GM23248 (cell line): ENCODE measurements around the gene PTPN14. TPM values are rescaled to one million over a fixed set of nuclear protein-coding genes. Genes with fewer than 3 reads are reported as not detected.

Source experiments
- DNase-seq: peaks from one replicate; pipeline ENCODE4 v3.0.0-alpha.2; 2015
- H2AFZ ChIP-seq: fragments of 200-600 bp; sonication (generic); 2 replicates; pipeline ENCODE4 v1.6.1; 2016; ENCODE audit warnings: antibody characterized with exemption
- H3F3A ChIP-seq: fragments of 200-600 bp; sonication (generic); 2 replicates; pipeline ENCODE4 v1.6.1; 2016; ENCODE audit warnings: mild to moderate bottlenecking, antibody characterized with exemption, mixed run types; ENCODE audit not compliant: insufficient read depth
- H3K27ac ChIP-seq: fragments of 200-600 bp; sonication (generic); 2 replicates; pipeline ENCODE4 v1.5.1; 2016; ENCODE audit warnings: mild to moderate bottlenecking
- H3K27me3 ChIP-seq: fragments of 200-600 bp; sonication (generic); replicated peaks from 2 replicates; pipeline ENCODE4 v1.6.1; 2016; ENCODE audit warnings: mild to moderate bottlenecking; ENCODE audit not compliant: insufficient read depth
- H3K36me3 ChIP-seq: fragments of 200-600 bp; sonication (generic); 2 replicates; pipeline ENCODE4 v1.6.1; 2016; ENCODE audit warnings: low read depth, mild to moderate bottlenecking
- H3K4me1 ChIP-seq: fragments of 200-600 bp; sonication (generic); 2 replicates; pipeline ENCODE4 v1.6.1; 2016; ENCODE audit warnings: mild to moderate bottlenecking; ENCODE audit not compliant: insufficient read depth
- H3K4me2 ChIP-seq: fragments of 200-600 bp; sonication (generic); one replicate; pipeline ENCODE4 v1.6.1; 2016; ENCODE audit warnings: mild to moderate bottlenecking; ENCODE audit not compliant: unreplicated experiment
- H3K4me3 ChIP-seq: fragments of 200-600 bp; sonication (generic); 2 replicates; pipeline ENCODE4 v1.5.1; 2016; ENCODE audit warnings: mild to moderate bottlenecking
- H3K79me2 ChIP-seq: fragments of 200-600 bp; sonication (generic); 2 replicates; pipeline ENCODE4 v1.6.1; 2016; ENCODE audit warnings: mild to moderate bottlenecking; ENCODE audit not compliant: insufficient read depth
- H3K9ac ChIP-seq: fragments of 200-600 bp; sonication (generic); 2 replicates; pipeline ENCODE4 v1.6.1; 2016; ENCODE audit warnings: mild to moderate bottlenecking
- H3K9me2 ChIP-seq: fragments of 200-600 bp; sonication (generic); 2 replicates; pipeline ENCODE4 v1.6.1; 2016; ENCODE audit warnings: mixed run types, mild to moderate bottlenecking, moderate library complexity; ENCODE audit not compliant: insufficient read depth
- H3K9me3 ChIP-seq: fragments of 200-600 bp; sonication (generic); one replicate; pipeline ENCODE4 v1.6.1; 2017; ENCODE audit warnings: low read depth
- H4K20me1 ChIP-seq: fragments of 200-600 bp; sonication (generic); 2 replicates; pipeline ENCODE4 v1.6.0; 2016; ENCODE audit not compliant: insufficient read depth
- EZH2 ChIP-seq: fragments of 200-600 bp; sonication (generic); IDR thresholded peaks from 2 replicates; pipeline ENCODE4 v1.6.1; 2018; ENCODE audit warnings: antibody characterized with exemption, mild to moderate bottlenecking; ENCODE audit not compliant: insufficient read depth, poor library complexity, severe bottlenecking
- EZH2phosphoT487 ChIP-seq: fragments of 200-600 bp; sonication (generic); IDR thresholded peaks from 2 replicates; pipeline ENCODE4 v1.6.1; 2018; ENCODE audit warnings: antibody characterized with exemption, moderate library complexity, mild to moderate bottlenecking, low read depth; ENCODE audit not compliant: insufficient read depth
- WGBS, 2 experiments: methylation state at CpG; one replicate each; pipeline ENCODE4 v1.1.6; 2015 to 2017; ENCODE audit warnings: low lambda C conversion rate in 2 of 2, low coverage in 1 of 2; ENCODE audit errors: missing lambda C conversion rate in 2 of 2; 5-methylcytosine and 5-hydroxymethylcytosine counted together
- in situ Hi-C: fragments of 300-500 bp; cut with MboI; formaldehyde crosslinking; loops from 2 replicates; pipeline ENCODE4 v1.15.0; 2020
- polyA plus RNA-seq: library from polyadenylated mRNA; unstranded; fragments of >200 nt; fragmentation: Nextera tagmentation; extraction: Ambion mirVana; gene quantifications from 2 replicates; pipeline ENCODE4 v1.2.1, GENCODE V29; 2016
- total RNA-seq: library from RNA; depleted of rRNA; stranded (reverse); fragments of >200 nt; shearing (Covaris generic); gene quantifications from 2 replicates; pipeline ENCODE4 v1.2.3, GENCODE V29; 2014

Gene PTPN14
- total and polyA plus RNA-seq, 2 experiments from 2014 or later = 38.7 to 49.8 TPM

GRCh38 chr1:214474467-214474866, 76.9 kb downstream of the PTPN14 start:
- Histone ChIP-seq H3K27me3 (no peaks in the 10 kb centered on the region), H3K4me2 (no peak overlapping the region), H2AFZ (no peak overlapping the region), H3K4me3 (no peak overlapping the region), H3K36me3 (no peaks in the 10 kb centered on the region), H4K20me1 (0 out of 2 replicates have a peak, but pooled peaks cover 3% of the 10 kb centered on the region), H3K4me1 (peaks cover 68% of the 10 kb centered on the region), H3K79me2 (peaks cover 98% of the 10 kb centered on the region), H3K9me2 (no peaks in the 10 kb centered on the region), H3F3A (peaks cover 64% of the 10 kb centered on the region), H3K9me3 (no peaks in the 10 kb centered on the region), H3K27ac (peak overlapping the region; percentile 90), H3K9ac (peak overlapping the region; percentile 47; the same call in 1 of the 2 replicates)
- TF ChIP-seq EZH2phosphoT487 = no peak
- TF ChIP-seq EZH2 = no peak
- 95 to 96% methylated on average over 3 of the region's 3 CpGs for WGBS, 2 experiments
- in situ Hi-C loops = no loop called here
- DNase-seq = no peak

- Histone ChIP-seq H3F3A (peaks cover 64% of the 10 kb centered on the region), H3K27me3 (no peaks in the 10 kb centered on the region), H4K20me1 (0 out of 2 replicates have a peak, but pooled peaks cover 3% of the 10 kb centered on the region), H3K4me1 (peaks cover 68% of the 10 kb centered on the region), H3K9ac (peak overlapping the region; percentile 47), H3K79me2 (peaks cover 98% of the 10 kb centered on the region), H3K4me3 (no peak overlapping the region), H3K9me2 (no peaks in the 10 kb centered on the region), H3K36me3 (no peaks in the 10 kb centered on the region), H3K9me3 (no peaks in the 10 kb centered on the region), H3K4me2 (peak overlapping the region; percentile 54), H2AFZ (no peak overlapping the region), H3K27ac (peak overlapping the region; percentile 90)
- in situ Hi-C loops = no loop called here
- TF ChIP-seq EZH2phosphoT487 = no peak
- TF ChIP-seq EZH2 = no peak
- DNase-seq = no peak
- 95 to 100% methylated on average over 2 of the region's 2 CpGs for WGBS, 2 experiments
These were observed 77.5 kb downstream of the PTPN14 start for GRCh38 chr1:214473862-214474261.

DNA sequence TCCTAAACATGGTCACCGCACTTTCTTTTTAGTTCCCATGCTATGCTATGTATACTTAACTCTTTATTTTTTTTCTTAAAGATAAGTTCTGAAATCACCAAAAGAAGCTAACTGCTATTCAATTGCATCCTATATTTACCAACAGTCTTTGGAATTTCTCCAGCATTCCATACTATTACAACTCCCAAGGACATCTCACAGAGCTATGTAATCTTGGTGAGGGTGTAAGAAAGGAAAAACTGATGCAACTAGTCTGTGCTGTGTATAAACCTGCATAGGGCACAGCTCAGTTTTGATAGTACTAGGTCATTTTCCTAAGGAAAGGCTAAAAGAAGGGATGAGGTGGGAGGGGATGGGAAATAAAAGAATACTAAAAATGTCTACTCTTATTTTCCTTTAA, 78.0 kb downstream of the PTPN14 start:
- H3F3A ChIP-seq = peaks cover 64% of the 10 kb centered on the region
- in situ Hi-C loops = no loop called here
- TF ChIP-seq EZH2 = no peak
- H3K36me3 ChIP-seq = no peaks in the 10 kb centered on the region
- H3K4me1 ChIP-seq = peaks cover 68% of the 10 kb centered on the region
- H3K9me2 ChIP-seq = no peaks in the 10 kb centered on the region
- H3K4me3 ChIP-seq = no peak overlapping the region
- WGBS, 2 experiments = 95 to 97% methylated on average over 1 of the region's 1 CpG
- 0 out of 2 replicates have a peak, but pooled peaks cover 3% of the 10 kb centered on the region for H4K20me1 ChIP-seq
- no peak overlapping the region for H2AFZ ChIP-seq
- peaks cover 98% of the 10 kb centered on the region for H3K79me2 ChIP-seq
- no peaks in the 10 kb centered on the region for H3K9me3 ChIP-seq
- H3K27me3 ChIP-seq = no peaks in the 10 kb centered on the region
- peak overlapping the region; percentile 54 for H3K4me2 ChIP-seq
- H3K27ac ChIP-seq = peak overlapping the region; percentile 90
- peak; percentile 86 for DNase-seq
- H3K9ac ChIP-seq = peak overlapping the region; percentile 47

DNA sequence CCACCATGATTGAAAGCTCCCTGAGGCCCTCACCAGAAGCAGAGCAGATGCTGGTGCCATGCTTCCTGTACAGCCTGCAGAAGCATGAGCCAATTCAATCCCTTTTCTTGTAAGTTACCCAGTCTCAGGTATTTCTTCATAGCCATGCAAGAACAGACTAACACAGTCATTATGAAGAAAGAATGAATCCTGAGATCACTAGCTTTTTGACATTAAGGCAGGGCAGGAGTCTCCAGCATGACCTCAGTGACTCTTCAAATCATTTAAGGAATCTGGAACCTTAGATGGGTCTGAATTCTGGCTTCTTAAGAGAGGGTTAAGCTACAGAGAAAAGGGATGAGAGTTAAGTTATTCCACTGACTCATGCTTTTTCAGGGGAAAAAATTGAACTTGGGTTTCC, 79.0 kb downstream of the PTPN14 start:
- no peaks in the 10 kb centered on the region for H3K27me3 ChIP-seq
- no peaks in the 10 kb centered on the region for H3K9me2 ChIP-seq
- in situ Hi-C loops = no loop called here
- H3K27ac ChIP-seq = peak overlapping the region; percentile 90
- no peaks in the 10 kb centered on the region for H3K9me3 ChIP-seq
- H3K4me3 ChIP-seq = no peak overlapping the region
- H3K9ac ChIP-seq = peak overlapping the region; percentile 47; the same call in 1 of the 2 replicates
- H3K4me2 ChIP-seq = peak overlapping the region; percentile 54
- TF ChIP-seq EZH2phosphoT487 (no peak), EZH2 (no peak)
- peaks cover 98% of the 10 kb centered on the region for H3K79me2 ChIP-seq
- peaks cover 54% of the 10 kb centered on the region for H3F3A ChIP-seq
- no peaks in the 10 kb centered on the region for H3K36me3 ChIP-seq
- DNase-seq = peak; percentile 61
- peaks cover 62% of the 10 kb centered on the region for H3K4me1 ChIP-seq
- H4K20me1 ChIP-seq = 0 out of 2 replicates have a peak, but pooled peaks cover 3% of the 10 kb centered on the region
- no peak overlapping the region for H2AFZ ChIP-seq

DNA sequence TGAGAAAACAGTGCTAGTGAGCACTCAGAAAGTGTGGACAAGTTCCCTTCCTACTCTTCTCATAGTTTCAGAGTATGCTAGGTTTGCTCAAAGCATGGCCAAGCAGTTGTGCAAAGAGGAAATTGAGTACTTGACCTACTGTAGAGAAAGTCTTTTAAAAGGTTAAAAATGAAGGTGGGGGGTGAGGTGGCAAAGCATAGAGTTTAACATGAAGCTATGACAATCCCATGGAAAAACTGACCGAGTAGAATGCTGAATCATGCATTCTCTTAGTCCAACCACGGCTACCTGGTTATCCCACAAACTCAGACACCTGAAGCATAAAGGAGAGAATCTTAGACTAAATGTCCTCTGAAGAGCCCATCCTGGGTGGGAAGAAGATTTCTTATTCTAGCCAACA, 79.9 kb downstream of the PTPN14 start:
- Histone ChIP-seq H4K20me1 (0 out of 2 replicates have a peak, but pooled peaks cover 3% of the 10 kb centered on the region), H3K4me3 (no peak overlapping the region), H3K9ac (no peak overlapping the region), H3K9me2 (no peaks in the 10 kb centered on the region), H3K27me3 (no peaks in the 10 kb centered on the region), H3F3A (peaks cover 48% of the 10 kb centered on the region), H2AFZ (no peak overlapping the region), H3K36me3 (no peaks in the 10 kb centered on the region), H3K4me1 (peaks cover 63% of the 10 kb centered on the region), H3K4me2 (no peak overlapping the region), H3K27ac (peak overlapping the region; percentile 90), H3K79me2 (peaks cover 100% of the 10 kb centered on the region), H3K9me3 (no peaks in the 10 kb centered on the region)
- in situ Hi-C loops = no loop called here
- 64 to 81% methylated on average over 2 of the region's 2 CpGs for WGBS, 2 experiments
- DNase-seq = peak; percentile 23
- TF ChIP-seq EZH2phosphoT487 (no peak), EZH2 (no peak)
